ENCODE results near the gene SLC2A9. TPM values are rescaled to one million over a fixed set of nuclear protein-coding genes. Genes with fewer than 3 reads are reported as not detected.

Gene SLC2A9
- total RNA-seq, result 6.2 TPM

GRCh38 chr4:10020871-10021652, at the start of gene SLC2A9:
Gene SLC2A9, minus strand, starts transcription at chr4:10021497. Its CDS starts 68 bp downstream, at chr4:10021429.
- Histone ChIP-seq H3K27ac (peak within 1 kb of the TSS; percentile 90 to 92), H3K36me3 (no peaks in the 10 kb centered on the region), H3K27me3 (no peaks in the 10 kb centered on the region), H3K4me1 (peaks cover 0 to 9% of the 10 kb centered on the region in 2 donors), H3K4me3 (no peak within 1 kb of the TSS), H3K9me3 (no peaks in the 10 kb centered on the region)
- intact Hi-C loops (cut with DNase I), result no loop called here
- no peak for DNase-seq (ENCODE audit: low spot score in 2 of 2)
- no peak for TF ChIP-seq CTCF (IDR thresholded peaks at IDR 0.05)

- Histone ChIP-seq H3K27me3 (no peaks in the 10 kb centered on the region), H3K4me3 (no peak overlapping the region), H3K9me3 (no peaks in the 10 kb centered on the region), H3K36me3 (peaks cover 49 to 50% of the 10 kb centered on the region in 2 donors), H3K4me1 (peaks cover 0 to under 1% of the 10 kb centered on the region in 2 donors), H3K27ac (no peak overlapping the region)
- DNase-seq (ENCODE audit: low spot score in 2 of 2), result no peak
- TF ChIP-seq CTCF (IDR thresholded peaks at IDR 0.05), result no peak
- intact Hi-C loops (cut with DNase I), result no loop called here
Observed at GRCh38 chr4:10069075-10069642, 47.9 kb upstream of the SLC2A9 start.

- no peaks in the 10 kb centered on the region for H3K27me3 ChIP-seq
- no peak for DNase-seq (ENCODE audit: low spot score in 2 of 2)
- no peak for TF ChIP-seq CTCF (IDR thresholded peaks at IDR 0.05)
- peaks cover 0 to 4% of the 10 kb centered on the region in 2 donors for H3K4me1 ChIP-seq
- H3K36me3 ChIP-seq, result peaks cover 35 to 38% of the 10 kb centered on the region in 2 donors
- H3K27ac ChIP-seq, result no peak overlapping the region
- no peaks in the 10 kb centered on the region for H3K9me3 ChIP-seq
- intact Hi-C loops (cut with DNase I), result no loop called here
- H3K4me3 ChIP-seq, result no peak overlapping the region
Observed at GRCh38 chr4:10066670-10067651, 45.7 kb upstream of the SLC2A9 start.

- H3K4me3 ChIP-seq, result no peak overlapping the region
- intact Hi-C loops (cut with DNase I), result no loop called here
- no peaks in the 10 kb centered on the region for H3K27me3 ChIP-seq
- no peak for DNase-seq (ENCODE audit: low spot score in 2 of 2)
- no peak overlapping the region for H3K27ac ChIP-seq
- peaks cover 0 to 4% of the 10 kb centered on the region in 2 donors for H3K4me1 ChIP-seq
- H3K36me3 ChIP-seq, result peaks cover 35 to 38% of the 10 kb centered on the region in 2 donors
- no peaks in the 10 kb centered on the region for H3K9me3 ChIP-seq
- no peak for TF ChIP-seq CTCF (IDR thresholded peaks at IDR 0.05)
Observed at GRCh38 chr4:10066206-10066605, 44.9 kb upstream of the SLC2A9 start.

- Histone ChIP-seq H3K27ac (peak overlapping the region; percentile 34 to 67), H3K27me3 (no peaks in the 10 kb centered on the region), H3K36me3 (peaks cover 25% of the 10 kb centered on the region in 2 donors), H3K4me1 (peaks cover 0 to 4% of the 10 kb centered on the region in 2 donors), H3K4me3 (no peak overlapping the region), H3K9me3 (no peaks in the 10 kb centered on the region)
- TF ChIP-seq CTCF (IDR thresholded peaks at IDR 0.05), result peak; percentile 66 to 84 (median 76)
- intact Hi-C loops (cut with DNase I), result loop anchor here (1.0 to 5.0 kb wide), 3 partner anchors 44 to 371 kb away; no protein-coding TSS in a partner anchor
- peak; percentile 48 to 90 for DNase-seq (ENCODE audit: low spot score in 2 of 2)
Observed at GRCh38 chr4:10063544-10064300, 42.4 kb upstream of the SLC2A9 start.
